ENCODE data around the gene EFCAB11.

DNA sequence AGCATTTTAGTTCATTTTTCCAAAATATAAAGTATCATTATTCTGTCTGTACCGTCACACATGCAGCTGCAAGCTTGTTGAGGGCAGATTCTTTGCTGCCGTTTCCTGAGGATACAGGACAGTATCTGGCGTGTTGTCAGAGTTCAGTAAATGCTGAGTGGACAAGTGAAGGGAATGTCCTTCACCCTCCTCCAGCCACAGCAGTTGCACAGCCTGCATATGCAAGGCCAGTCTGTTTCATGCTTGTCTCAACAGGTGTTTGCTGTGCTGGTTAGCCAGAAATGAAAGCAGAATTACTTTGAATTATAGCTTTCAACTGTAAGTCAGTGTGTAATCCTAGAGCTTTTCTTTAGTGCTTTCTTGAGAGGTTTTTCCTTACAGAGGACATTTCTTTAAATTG, 37.7 kb upstream of the EFCAB11 start:
- TF ChIP-seq, protein P1, sequence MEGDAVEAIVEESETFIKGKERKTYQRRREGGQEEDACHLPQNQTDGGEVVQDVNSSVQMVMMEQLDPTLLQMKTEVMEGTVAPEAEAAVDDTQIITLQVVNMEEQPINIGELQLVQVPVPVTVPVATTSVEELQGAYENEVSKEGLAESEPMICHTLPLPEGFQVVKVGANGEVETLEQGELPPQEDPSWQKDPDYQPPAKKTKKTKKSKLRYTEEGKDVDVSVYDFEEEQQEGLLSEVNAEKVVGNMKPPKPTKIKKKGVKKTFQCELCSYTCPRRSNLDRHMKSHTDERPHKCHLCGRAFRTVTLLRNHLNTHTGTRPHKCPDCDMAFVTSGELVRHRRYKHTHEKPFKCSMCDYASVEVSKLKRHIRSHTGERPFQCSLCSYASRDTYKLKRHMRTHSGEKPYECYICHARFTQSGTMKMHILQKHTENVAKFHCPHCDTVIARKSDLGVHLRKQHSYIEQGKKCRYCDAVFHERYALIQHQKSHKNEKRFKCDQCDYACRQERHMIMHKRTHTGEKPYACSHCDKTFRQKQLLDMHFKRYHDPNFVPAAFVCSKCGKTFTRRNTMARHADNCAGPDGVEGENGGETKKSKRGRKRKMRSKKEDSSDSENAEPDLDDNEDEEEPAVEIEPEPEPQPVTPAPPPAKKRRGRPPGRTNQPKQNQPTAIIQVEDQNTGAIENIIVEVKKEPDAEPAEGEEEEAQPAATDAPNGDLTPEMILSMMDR (IDR thresholded peaks at IDR 0.05), result no peak
- no peak for TF ChIP-seq POLR2A (IDR thresholded peaks at IDR 0.05)
